HG02610 (cell line): ENCODE measurements around the gene RTN4RL2.
A peak's percentile ranks its signal among the peaks of the same experiment; 100 is the strongest.

Source experiments
- ATAC-seq: cut with Tn5 transposase; IDR thresholded peaks from one replicate; pipeline ENCODE4 v1.9.1; 2021; ENCODE audit warnings: mild to moderate bottlenecking, moderate library complexity; ENCODE audit not compliant: unreplicated experiment

Gene RTN4RL2

DNA sequence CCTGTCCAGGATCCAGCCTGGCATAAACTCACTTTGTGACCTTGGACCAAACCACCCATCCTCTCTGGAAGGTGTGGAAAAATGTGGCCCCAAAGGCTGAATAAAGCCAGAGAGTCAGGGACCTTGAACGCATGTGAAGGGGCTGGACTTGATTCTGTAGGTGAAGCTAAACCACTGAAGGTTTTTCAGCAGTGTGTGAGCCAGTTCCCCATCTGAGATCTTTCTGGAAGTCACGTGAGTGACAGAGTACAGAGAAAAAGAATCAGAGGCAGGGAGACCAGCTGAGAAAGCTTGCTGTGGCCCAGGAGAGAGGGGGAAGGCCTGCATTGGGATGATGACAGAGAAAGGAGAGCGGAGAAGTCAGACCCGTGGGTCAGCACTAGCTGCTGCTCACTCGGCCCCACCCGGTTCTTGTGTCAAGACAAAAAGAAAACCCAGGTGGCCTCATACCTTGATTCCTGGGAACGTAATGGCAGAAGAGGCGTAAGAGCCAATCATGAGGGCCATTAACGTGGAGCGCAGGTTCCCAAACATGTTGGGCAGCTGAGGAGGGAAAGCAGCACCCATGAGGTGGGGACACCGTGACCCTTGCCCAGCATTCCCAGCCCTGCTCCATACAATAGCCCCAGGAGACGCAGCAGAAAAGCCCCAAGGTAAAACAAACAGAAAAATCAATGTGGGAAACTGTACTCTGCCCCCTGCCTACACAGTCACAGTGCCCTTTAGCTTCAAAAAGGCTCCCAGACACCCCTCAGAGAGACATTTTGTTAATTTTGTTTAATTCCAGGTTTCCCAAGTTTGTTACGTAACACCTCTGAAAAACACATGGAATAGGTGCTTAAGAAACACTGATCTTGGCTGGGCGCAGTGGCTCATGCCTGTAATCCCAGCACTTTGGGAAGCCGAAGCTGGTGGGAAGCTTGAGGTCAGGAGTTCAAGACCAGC lies 37.2 kb downstream of the RTN4RL2 start:
- no peak for ATAC-seq

- no peak for ATAC-seq
Observed at GRCh38 chr11:57498540-57498939, 38.2 kb downstream of the RTN4RL2 start.

DNA sequence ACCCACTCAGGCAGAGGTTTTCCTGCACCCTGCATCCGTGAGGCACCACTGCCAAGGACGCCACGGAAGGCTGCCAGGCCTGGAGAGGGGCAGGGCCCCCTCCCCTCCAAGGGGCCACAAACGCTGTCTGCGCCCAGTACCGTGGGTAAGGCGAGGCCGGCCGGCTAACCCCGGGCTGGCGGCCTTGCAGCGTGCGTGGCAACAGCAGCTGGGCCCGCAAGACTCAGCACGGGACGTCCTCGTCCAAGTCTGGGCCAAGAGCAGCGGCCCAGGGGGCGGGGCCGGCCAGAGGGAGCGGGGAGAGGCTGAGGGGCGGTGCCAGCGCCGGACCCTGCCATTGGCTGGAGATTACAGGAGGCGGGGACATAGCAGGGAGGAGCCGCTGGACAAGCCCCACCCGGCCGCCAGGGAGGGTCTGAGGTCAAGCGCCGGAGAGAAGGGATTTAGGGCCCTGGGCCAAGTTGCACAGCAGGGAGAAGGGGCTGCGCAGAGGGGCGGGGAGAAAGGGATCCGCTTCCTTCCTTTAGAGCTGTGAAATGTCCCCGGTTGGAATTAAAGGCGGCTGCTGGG lies 39.2 kb downstream of the RTN4RL2 start:
- ATAC-seq, result peak; percentile 100

- ATAC-seq, result no peak
Observed at GRCh38 chr11:57499983-57500461, 39.7 kb downstream of the RTN4RL2 start.

DNA sequence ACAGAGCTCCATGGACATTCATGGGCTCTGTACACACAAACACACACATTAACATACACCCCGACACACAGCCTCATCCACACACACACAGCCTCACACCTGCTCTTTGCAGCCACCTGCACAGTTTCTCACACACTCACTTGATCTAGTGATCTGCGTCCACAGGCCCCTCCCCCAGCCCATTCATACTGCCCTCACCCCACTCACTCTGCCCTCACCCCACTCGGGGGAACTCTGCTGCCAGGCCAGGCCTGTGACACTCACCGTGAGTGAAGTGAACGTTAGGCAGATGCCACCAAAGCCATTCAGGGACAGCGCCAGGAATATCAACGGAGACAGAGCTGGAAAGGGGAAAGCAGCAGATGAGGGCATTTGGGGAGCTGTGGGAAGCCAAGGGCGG lies 40.2 kb downstream of the RTN4RL2 start:
- no peak for ATAC-seq

DNA sequence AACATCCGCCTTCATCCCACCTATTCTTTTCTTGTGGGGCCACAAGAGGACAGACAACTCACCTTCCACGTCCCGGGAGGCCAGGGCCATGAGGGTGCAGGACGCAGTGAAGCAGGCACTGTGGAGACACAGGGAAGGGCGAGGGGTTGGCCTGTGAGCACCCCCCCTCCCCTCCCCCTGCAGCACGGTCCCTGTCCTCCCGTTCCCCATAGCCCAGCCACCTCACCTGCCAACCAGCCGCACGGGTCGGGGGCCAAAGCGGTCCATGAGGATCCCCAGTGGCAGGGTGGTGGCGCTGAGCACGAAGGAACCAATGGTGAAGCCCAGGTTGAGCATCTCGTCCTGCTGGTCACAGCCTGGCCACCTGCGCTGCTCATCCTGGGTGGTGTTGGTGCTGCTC lies 40.6 kb downstream of the RTN4RL2 start:
- no peak for ATAC-seq

DNA sequence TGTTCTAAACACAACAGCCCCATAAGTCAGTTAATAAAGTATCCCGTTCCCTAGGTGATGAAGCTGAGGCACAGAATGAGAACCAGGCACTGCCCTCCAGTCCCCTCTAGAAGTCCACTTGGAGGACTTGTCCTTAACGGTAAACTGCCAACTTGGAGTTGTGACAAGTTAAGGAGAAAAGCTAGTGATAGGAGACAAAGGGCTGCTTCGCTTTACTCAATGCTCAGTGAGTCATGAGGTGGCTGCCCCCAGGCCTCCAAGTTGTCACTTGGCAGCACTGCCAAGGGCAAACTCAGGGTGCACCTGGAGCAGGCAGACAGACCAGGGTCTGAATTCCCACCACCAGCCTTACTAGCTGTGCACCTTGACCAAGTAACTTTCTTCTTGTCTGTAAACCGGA lies 41.6 kb downstream of the RTN4RL2 start:
- no peak for ATAC-seq

DNA sequence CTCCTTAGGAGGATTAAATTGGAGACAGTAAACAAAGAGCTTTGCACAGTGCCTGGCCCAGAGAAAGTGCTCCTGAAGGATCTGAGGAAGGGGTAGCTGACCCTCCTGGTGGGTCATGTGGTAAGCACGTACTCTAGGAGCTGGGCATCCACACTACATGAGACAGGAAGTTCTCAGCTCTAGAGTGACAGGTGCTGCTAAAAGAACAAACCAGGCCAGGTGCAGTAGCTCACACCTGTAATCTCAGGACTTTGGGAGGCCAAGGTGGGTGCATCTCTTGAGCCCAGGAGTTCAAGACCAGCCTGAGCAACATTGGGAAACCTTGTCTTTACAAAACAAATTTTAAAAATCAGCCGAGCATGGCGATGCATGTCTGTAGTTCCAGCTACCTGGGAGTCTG lies 42.0 kb downstream of the RTN4RL2 start:
- ATAC-seq, result no peak

GRCh38 chr11:57502870-57503269 lies 42.5 kb downstream of the RTN4RL2 start:
- no peak for ATAC-seq

DNA sequence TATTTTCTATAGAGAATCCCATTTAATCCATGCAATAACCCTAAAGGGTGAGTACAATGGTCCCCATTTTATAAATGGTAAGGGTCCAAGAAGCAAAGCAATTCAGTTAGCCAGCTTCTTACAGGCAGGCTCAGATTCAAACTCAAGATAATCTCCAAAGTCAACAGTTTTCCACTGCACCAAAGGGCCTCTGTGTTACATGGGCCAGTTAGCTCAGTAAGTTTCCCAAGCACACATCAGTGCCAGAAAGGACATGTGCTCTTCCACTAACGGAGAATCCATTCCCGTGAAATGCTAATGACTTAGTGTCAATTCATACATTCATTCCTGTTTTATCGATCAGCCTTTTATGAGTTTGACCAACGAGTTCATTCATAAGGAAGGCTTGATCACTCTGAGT lies 44.2 kb downstream of the RTN4RL2 start:
- ATAC-seq, result no peak

DNA sequence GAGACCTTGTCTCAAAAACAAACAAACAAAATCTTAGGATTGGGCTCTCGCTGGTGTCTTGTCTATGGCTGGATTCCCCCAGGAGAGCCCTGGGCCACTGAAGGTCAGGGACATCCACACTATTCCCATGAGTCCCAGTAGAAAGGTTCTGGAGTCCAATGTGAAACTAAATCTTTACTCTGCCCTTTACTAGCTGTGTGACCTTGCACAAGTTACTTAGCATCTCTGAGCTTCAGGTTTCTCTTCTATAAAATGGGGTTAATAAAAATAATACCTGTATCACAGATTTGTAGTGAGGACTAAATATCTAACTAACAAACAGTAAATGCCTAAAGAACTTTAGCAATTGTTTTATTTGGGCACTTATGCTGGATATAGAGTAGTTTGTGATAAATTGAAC lies 46.2 kb downstream of the RTN4RL2 start:
- no peak for ATAC-seq

DNA sequence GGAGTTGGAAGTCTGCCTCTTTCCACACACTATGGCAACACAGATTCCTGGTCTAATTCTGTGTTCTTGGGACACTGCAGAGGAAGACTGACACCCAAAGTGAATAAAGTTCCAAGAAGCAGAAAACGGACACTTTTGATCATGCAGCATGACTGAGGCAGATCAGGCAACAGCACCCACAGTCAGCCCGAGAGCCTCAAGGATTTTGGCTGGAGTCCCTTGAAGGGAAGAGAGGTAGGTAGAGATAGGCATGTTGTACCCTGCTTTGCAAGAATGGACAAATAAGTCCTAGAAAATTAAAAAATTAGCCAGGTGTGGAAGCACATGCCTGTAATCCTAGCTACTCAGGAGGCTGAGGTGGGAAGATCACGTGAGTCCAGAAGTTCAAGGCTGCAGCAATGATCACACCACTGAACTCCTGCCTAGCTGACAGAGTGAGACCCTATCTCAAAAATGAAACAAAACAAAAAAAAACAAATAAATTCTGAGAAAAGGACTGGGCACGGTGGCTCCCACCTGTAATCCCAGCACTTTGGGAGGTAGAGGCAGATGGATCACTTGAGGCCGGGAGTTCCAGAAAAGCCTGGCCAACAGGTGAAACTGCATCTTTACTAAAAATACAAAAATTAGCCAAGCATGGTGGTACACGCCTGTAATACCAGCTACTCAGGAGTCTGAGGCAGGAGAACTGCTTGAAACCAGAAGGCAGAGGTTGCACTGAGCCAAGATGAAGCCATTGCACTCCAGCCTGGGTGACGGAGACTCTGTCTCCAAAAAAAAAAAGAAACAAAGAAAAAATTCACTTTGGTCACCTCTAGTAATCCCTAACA lies 48.2 kb downstream of the RTN4RL2 start:
- ATAC-seq, result no peak

DNA sequence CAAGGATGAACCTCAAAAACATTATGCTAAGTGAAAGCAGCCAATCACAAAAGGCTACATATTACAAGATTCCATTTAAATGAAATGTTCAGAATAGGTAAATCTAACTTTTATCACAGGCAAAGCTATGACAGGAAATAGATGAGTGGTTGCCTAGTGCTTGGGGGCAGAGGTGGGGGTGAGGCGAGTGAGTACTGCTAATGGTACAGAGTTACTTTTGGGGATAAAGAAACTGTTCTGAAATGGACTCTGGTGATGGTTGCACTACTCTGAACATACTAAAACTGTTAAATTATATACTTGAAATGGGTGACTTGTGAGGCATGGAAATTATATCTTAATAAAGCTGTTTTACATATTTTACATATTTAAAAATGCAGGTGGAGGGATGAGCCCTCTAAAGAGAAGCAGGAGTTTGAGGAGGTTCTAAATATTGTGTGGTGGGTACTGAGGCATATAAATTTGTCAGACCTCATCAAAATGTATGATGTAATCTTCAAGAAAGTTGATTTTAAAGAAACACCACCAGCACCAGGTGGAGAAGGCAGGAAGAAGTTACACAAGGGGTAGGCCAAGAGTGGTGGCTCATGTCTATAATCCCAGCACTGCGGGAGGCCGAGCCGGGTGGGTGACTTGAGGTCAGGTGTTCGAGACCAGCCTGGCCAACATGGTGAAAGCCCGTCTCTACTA lies 51.6 kb downstream of the RTN4RL2 start:
- no peak for ATAC-seq

DNA sequence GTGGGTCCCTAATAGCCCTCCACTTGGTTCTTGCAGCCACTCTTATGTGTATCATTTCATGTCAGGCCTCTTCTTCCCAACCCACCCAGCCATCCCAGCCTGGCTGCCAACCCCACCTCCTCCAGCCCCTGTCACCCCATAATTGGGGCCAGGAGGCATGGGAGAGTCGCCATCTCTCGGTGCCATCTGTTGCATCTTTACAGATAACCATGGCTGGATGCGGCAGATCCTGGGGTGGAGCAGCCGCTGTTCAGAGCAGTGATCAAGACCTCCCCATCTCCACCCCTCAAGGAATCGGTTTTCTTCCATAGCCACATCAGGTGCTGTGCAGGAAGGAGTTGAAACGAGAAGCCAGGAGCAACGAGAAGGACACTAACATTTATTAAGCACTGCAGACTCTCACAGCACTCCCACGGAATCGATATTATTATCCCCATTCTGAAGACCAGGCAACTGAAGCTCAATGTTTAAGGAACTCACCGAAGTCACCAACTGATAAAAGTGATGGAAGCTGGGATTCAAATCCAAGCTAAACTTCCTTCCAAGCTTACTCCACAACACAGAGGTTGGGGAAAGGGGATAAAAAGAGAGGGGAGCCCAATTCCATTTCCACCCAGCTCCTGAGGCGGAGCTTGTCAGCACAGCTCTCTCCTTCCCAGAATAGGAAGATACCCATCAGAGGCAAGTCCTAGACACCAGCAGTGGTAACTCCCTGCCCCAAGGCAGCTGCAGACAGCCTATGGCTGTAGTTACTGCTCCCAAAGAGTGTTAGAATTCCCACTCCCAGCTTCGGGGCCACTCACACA lies 52.5 kb downstream of the RTN4RL2 start:
- ATAC-seq, result no peak

- ATAC-seq, result no peak
Observed at GRCh38 chr11:57513452-57513795, 53.1 kb downstream of the RTN4RL2 start.

GRCh38 chr11:57513911-57514537 lies 53.7 kb downstream of the RTN4RL2 start:
- peak; percentile 18 for ATAC-seq

DNA sequence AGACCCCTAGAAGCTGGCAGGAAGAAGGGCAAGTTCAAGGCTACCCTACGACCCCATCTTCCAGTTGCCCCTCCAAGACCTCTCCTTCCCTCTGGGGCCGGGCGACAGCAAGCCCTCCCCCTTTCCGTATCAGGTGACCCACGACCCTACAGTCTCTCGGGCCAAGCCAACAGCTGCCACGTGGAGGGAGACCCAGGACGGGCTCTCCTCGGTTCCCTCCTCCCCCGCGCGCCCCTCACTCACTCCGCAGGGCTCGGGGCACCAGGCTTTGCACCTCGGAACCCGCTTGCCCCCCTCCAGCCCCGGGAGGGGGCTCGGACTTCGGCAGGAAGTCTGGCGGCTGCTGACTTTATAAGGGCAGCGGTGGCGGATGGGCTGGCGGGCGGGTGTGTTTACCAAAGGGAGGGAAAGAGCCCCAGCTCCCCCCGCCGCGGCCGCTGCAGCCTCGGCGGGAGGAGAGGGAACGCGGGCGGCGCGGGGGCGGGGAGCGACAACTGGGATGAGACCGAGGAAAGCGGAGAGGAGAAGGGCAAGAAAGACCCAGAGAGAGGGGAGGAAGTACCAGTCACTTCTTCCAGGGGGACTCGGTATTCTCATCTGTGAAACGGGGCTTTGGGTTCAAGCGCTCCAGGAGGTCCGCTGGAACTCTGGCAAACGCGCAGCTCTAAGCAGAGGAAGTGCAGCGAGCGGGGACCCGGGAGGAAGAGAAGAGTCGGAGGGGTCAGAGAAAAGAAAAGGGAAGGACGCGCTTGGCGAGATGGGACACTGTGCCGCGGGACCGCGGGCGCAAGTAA lies 54.4 kb downstream of the RTN4RL2 start:
- peak; percentile 38 for ATAC-seq

DNA sequence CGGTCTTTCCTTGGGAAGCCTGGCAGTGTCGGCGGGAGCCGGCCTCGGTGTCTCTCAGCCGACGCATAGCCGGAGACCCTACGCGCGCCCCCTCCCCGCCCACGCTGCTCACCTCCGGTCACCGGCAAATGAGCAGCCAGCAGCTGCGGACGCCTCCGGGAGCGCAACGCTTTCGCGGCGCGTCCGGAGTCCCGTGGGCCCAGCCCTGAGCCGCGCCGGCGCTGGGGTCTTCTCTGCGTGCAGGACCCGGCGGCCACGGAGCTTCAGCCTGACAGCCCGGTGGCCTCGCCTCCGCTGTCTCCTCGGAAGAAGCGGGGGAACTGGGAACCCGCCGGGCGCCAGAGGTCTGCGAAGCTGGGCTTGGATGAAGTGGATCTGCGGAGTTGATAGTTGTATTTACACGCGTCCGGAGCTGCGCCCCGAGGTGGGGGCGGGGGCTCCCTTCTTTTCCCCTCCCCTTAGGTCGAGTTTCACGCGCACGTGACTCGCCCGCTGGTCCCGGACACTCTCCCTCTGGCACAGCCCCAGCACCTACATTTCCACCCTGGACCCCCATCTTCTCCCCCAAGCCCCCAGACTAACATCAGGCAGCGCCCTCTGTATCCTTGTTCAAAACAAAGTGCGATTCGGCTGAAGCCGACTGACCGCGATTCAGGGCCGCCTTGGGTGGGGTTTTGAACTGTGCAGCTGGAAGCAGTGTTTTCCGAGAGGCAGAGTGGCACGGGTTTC lies 55.2 kb downstream of the RTN4RL2 start, which contains the start of gene SLC43A1:
SLC43A1 (minus strand) TSS at position 371 of the 729 bp plus-strand sequence. CDS start 1,591 bp downstream, outside the sequence.
- peak; percentile 24 for ATAC-seq
